NCI-H226 (cell line): Measurements from ENCODE around the gene HSF2.
A peak's percentile ranks its signal among the peaks of the same experiment; 100 is the strongest.
"Not testable (repeated sequence)": the region's sequence is repeated elsewhere in the genome, so short reads cannot be mapped to it uniquely, and the experiment has no call there.

ENCODE experiments used
- DNase-seq: peaks from one replicate; pipeline ENCODE4 v3.0.0-alpha.2; 2015

The HSF2 gene

GRCh38 chr6:122458087-122458486, 58.6 kb downstream of the HSF2 start:
- no peak for DNase-seq

GRCh38 chr6:122459240-122459639, 59.8 kb downstream of the HSF2 start:
- DNase-seq = no peak

- DNase-seq = not testable (repeated sequence)
Measured at GRCh38 chr6:122459865-122460416, 60.5 kb downstream of the HSF2 start.

- no peak for DNase-seq
Measured at GRCh38 chr6:122461885-122462284, 62.4 kb downstream of the HSF2 start.

- DNase-seq = peak; percentile 91
Measured at GRCh38 chr6:122471107-122472021, 71.9 kb downstream of the HSF2 start, which contains the start of gene SERINC1. Gene SERINC1 (minus strand): TSS chr6:122471807. CDS start chr6:122471737, 70 bp downstream.

- DNase-seq = no peak
Measured at GRCh38 chr6:122472022-122472340, 72.5 kb downstream of the HSF2 start.

GRCh38 chr6:122476131-122476530, 76.7 kb downstream of the HSF2 start:
- peak; percentile 9 for DNase-seq

- no peak for DNase-seq
Measured at GRCh38 chr6:122482750-122483080, 83.3 kb downstream of the HSF2 start.
